K562 (cell line): Measurements from ENCODE around the gene ELMOD2. TPM values are rescaled to one million over a fixed set of nuclear protein-coding genes. Genes with fewer than 3 reads are reported as not detected.

Source experiments
- ATF1 ChIP-seq, 2 experiments: fragments of 450-650 bp in 1 of 2; IDR thresholded peaks; 2 replicates each; pipeline ENCODE4 v1.6.1; 2016; ENCODE audit warnings: missing compliant biosample characterization in 1 of 2, missing genetic modification characterization in 1 of 2
- BRD9 ChIP-seq: fragments of 450-650 bp; IDR thresholded peaks from 2 replicates; pipeline ENCODE4 v1.6.1; 2018; ENCODE audit warnings: low read depth; ENCODE audit not compliant: partially characterized antibody
- CBFA2T2 ChIP-seq: fragments of 450-650 bp; conservative IDR thresholded peaks from 2 replicates; pipeline ENCODE4 v1.6.1; 2017; ENCODE audit warnings: mild to moderate bottlenecking
- HDAC6 ChIP-seq: IDR thresholded peaks from 2 replicates; pipeline ENCODE4 v1.6.1; 2012; ENCODE audit warnings: low read depth, mild to moderate bottlenecking, control low read depth, inconsistent platforms, low read length, moderate library complexity
- NFYB ChIP-seq: IDR thresholded peaks from 2 replicates; pipeline ENCODE4 v1.6.1; 2011; ENCODE audit warnings: mild to moderate bottlenecking, moderate library complexity; ENCODE audit not compliant: insufficient read length; ENCODE audit errors: extremely low read depth
- RBM17 ChIP-seq: fragments of 200-400 bp; formaldehyde crosslinking; IDR thresholded peaks from 2 replicates; pipeline ENCODE4 v1.6.1; 2017; ENCODE audit warnings: low read depth, mild to moderate bottlenecking, low read length, borderline replicate concordance
- RERE ChIP-seq: sonication (generic); formaldehyde crosslinking; IDR thresholded peaks from 2 replicates; pipeline ENCODE4 v1.8.0; 2023; ENCODE audit warnings: missing genetic modification reagents, mild to moderate bottlenecking, borderline replicate concordance
- SMAD1 ChIP-seq: fragments of 150-350 bp; IDR thresholded peaks from 2 replicates; pipeline ENCODE4 v1.6.1; 2014; ENCODE audit warnings: low read length, low read depth; ENCODE audit not compliant: partially characterized antibody
- TAF7 ChIP-seq: fragments of 450-650 bp; IDR thresholded peaks from 2 replicates; pipeline ENCODE4 v1.6.1; 2016; ENCODE audit warnings: missing genetic modification characterization, missing compliant biosample characterization
- ZNF347 ChIP-seq: fragments of 450-650 bp; formaldehyde crosslinking; IDR thresholded peaks from 2 replicates; pipeline ENCODE4 v1.4.0; 2020; ENCODE audit warnings: low read depth, mild to moderate bottlenecking, moderate library complexity
- ZNF644 ChIP-seq: fragments of 200-800 bp; sonication (Bioruptor generic); IDR thresholded peaks from 2 replicates; pipeline ENCODE4 v1.6.1; 2016; ENCODE audit warnings: low read depth, missing genetic modification characterization, missing compliant biosample characterization
- ZNF764 ChIP-seq: fragments of 250-450 bp; sonication (Bioruptor Pico); IDR thresholded peaks from 2 replicates; pipeline ENCODE4 v1.4.0; 2020; ENCODE audit warnings: low read depth, mild to moderate bottlenecking, moderate library complexity
- ZNF830 ChIP-seq: fragments of 250-450 bp; sonication (Bioruptor Pico); IDR thresholded peaks from 2 replicates; pipeline ENCODE4 v1.5.0; 2021; ENCODE audit warnings: mild to moderate bottlenecking
- polyA plus RNA-seq, 8 experiments: library from polyadenylated mRNA; depleted of rRNA in 4 of 8; stranded (reverse) in 5 of 8; unstranded in 3 of 8; fragments of >200 nt; fragmentation: Nextera tagmentation in 2 of 8; fragmentation: Illumina TruSeq in 1 of 8; extraction: Ambion mirVana in 2 of 8; extraction: Trizol in 1 of 8; gene quantifications; 2 replicates each; pipeline versions ENCODE4 v1.2.1 to v1.2.3, GENCODE V29; 2011 to 2014; ENCODE audit warnings: inconsistent platforms in 1 of 8, missing spikeins in 1 of 8
- total RNA-seq, 7 experiments: library from RNA; depleted of rRNA in 6 of 7; stranded (reverse); fragments of >200 nt in 6 of 7; fragmentation: Illumina TruSeq in 2 of 7; extraction: Trizol in 2 of 7; gene quantifications; 2 replicates each; pipeline versions ENCODE4 v1.2.1 to v1.2.3, GENCODE V29; 2011 to 2021; ENCODE audit warnings: low replicate concordance in 1 of 7
- TF ChIP-seq, protein P1 (sequence below), 2 experiments: fragments of 450-650 bp in 1 of 2; IDR thresholded peaks; 2 replicates each; pipeline ENCODE4 v1.6.1; 2011 to 2017; ENCODE audit warnings: low read depth in 2 of 2, antibody characterized with exemption in 1 of 2, borderline replicate concordance in 1 of 2, low read length in 1 of 2, mild to moderate bottlenecking in 1 of 2, mixed read lengths in 1 of 2; ENCODE audit not compliant: control insufficient read depth in 1 of 2
- TF ChIP-seq, protein P2 (sequence below), 2 experiments: fragments of 150-350 bp in 1 of 2; IDR thresholded peaks; 2 replicates each; pipeline ENCODE4 v1.6.1; 2012 to 2016; ENCODE audit warnings: low read depth in 2 of 2, low read length in 2 of 2, mild to moderate bottlenecking in 1 of 2, moderate library complexity in 1 of 2

Gene ELMOD2
- total and polyA plus RNA-seq, 9 of the 15 experiments (the other 6 are each of a cell fraction or from before 2014, with no cell fraction given), result 11.0 to 23.3 (median 14.3) TPM

GRCh38 chr4:140529434-140529833, 5.5 kb downstream of the ELMOD2 start (continued):
- no peak for TF ChIP-seq ZNF764 (CRISPR knock-in tag)
- no peak for TF ChIP-seq RERE (CRISPR knock-in tag)
- no peak for TF ChIP-seq RBM17
- TF ChIP-seq ZNF644 (tag), result no peak
- no peak for TF ChIP-seq SMAD1
- TF ChIP-seq ATF1 (CRISPR knock-in tag; IDR thresholded peaks at IDR 0.05), result no peak
- peak; percentile 56; the same call in 1 of the 2 replicates for TF ChIP-seq ATF1 (tag; IDR thresholded peaks at IDR 0.05)
- no peak for TF ChIP-seq ZNF830 (CRISPR knock-in tag)
- TF ChIP-seq, protein P1, sequence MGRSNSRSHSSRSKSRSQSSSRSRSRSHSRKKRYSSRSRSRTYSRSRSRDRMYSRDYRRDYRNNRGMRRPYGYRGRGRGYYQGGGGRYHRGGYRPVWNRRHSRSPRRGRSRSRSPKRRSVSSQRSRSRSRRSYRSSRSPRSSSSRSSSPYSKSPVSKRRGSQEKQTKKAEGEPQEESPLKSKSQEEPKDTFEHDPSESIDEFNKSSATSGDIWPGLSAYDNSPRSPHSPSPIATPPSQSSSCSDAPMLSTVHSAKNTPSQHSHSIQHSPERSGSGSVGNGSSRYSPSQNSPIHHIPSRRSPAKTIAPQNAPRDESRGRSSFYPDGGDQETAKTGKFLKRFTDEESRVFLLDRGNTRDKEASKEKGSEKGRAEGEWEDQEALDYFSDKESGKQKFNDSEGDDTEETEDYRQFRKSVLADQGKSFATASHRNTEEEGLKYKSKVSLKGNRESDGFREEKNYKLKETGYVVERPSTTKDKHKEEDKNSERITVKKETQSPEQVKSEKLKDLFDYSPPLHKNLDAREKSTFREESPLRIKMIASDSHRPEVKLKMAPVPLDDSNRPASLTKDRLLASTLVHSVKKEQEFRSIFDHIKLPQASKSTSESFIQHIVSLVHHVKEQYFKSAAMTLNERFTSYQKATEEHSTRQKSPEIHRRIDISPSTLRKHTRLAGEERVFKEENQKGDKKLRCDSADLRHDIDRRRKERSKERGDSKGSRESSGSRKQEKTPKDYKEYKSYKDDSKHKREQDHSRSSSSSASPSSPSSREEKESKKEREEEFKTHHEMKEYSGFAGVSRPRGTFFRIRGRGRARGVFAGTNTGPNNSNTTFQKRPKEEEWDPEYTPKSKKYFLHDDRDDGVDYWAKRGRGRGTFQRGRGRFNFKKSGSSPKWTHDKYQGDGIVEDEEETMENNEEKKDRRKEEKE (IDR thresholded peaks at IDR 0.05; ENCODE audit: borderline replicate concordance in 1 of 2, control insufficient read depth in 1 of 2, low read depth in 2 of 2, low read length in 1 of 2), result no peak
- peak; percentile 88 for TF ChIP-seq CBFA2T2
- TF ChIP-seq ZNF347 (CRISPR knock-in tag), result no peak
- TF ChIP-seq NFYB, result no peak
- TF ChIP-seq, protein P2, sequence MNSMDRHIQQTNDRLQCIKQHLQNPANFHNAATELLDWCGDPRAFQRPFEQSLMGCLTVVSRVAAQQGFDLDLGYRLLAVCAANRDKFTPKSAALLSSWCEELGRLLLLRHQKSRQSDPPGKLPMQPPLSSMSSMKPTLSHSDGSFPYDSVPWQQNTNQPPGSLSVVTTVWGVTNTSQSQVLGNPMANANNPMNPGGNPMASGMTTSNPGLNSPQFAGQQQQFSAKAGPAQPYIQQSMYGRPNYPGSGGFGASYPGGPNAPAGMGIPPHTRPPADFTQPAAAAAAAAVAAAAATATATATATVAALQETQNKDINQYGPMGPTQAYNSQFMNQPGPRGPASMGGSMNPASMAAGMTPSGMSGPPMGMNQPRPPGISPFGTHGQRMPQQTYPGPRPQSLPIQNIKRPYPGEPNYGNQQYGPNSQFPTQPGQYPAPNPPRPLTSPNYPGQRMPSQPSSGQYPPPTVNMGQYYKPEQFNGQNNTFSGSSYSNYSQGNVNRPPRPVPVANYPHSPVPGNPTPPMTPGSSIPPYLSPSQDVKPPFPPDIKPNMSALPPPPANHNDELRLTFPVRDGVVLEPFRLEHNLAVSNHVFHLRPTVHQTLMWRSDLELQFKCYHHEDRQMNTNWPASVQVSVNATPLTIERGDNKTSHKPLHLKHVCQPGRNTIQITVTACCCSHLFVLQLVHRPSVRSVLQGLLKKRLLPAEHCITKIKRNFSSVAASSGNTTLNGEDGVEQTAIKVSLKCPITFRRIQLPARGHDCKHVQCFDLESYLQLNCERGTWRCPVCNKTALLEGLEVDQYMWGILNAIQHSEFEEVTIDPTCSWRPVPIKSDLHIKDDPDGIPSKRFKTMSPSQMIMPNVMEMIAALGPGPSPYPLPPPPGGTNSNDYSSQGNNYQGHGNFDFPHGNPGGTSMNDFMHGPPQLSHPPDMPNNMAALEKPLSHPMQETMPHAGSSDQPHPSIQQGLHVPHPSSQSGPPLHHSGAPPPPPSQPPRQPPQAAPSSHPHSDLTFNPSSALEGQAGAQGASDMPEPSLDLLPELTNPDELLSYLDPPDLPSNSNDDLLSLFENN (IDR thresholded peaks at IDR 0.05; ENCODE audit: low read depth in 2 of 2, low read length in 2 of 2), result no peak
- TF ChIP-seq TAF7 (tag), result no peak
- TF ChIP-seq BRD9, result no peak
- no peak for TF ChIP-seq HDAC6
